SU-DHL-6 (cell line): Measurements from ENCODE around the gene MTREX.

Experiments used
- EZH2phosphoT487 ChIP-seq: fragments of 200-600 bp; sonication (generic), shearing (Covaris generic); conservative IDR thresholded peaks from 2 replicates; pipeline ENCODE4 v1.6.1; 2018; ENCODE audit warnings: mild to moderate bottlenecking, antibody characterized with exemption, low read length, moderate library complexity, mixed read lengths
- TF ChIP-seq, protein P1 (sequence below): fragments of 200-600 bp; sonication (generic); IDR thresholded peaks from one replicate; pipeline ENCODE4 v1.5.1; 2017; ENCODE audit warnings: antibody characterized with exemption, mild to moderate bottlenecking, low read length, moderate library complexity; ENCODE audit not compliant: insufficient read depth, poor library complexity, severe bottlenecking

DNA sequence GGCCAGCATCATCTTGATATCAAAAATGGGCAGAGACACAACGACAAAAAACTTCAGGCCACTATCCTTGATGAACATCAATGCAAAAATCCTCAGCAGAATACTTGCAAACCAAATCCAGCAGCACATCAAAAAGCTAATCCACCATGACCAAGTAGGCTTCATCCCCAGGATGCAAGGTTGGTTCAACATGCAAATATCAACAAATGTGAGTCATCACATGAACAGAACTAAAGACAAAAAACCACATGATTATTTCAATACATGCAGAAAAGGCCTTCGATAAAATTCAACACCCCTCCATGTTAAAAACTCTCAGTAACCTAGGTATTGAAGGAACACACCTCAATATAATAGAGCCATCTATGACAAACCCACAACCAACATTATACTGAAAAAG lies 8.5 kb downstream of the MTREX start:
- TF ChIP-seq EZH2phosphoT487 = no peak
- TF ChIP-seq, protein P1, sequence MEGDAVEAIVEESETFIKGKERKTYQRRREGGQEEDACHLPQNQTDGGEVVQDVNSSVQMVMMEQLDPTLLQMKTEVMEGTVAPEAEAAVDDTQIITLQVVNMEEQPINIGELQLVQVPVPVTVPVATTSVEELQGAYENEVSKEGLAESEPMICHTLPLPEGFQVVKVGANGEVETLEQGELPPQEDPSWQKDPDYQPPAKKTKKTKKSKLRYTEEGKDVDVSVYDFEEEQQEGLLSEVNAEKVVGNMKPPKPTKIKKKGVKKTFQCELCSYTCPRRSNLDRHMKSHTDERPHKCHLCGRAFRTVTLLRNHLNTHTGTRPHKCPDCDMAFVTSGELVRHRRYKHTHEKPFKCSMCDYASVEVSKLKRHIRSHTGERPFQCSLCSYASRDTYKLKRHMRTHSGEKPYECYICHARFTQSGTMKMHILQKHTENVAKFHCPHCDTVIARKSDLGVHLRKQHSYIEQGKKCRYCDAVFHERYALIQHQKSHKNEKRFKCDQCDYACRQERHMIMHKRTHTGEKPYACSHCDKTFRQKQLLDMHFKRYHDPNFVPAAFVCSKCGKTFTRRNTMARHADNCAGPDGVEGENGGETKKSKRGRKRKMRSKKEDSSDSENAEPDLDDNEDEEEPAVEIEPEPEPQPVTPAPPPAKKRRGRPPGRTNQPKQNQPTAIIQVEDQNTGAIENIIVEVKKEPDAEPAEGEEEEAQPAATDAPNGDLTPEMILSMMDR = no peak
